ENCODE data around the gene LGI4. TPM values are rescaled to one million over a fixed set of nuclear protein-coding genes. Genes with fewer than 3 reads are reported as not detected.

LGI4 gene
- total RNA-seq, 1 experiment from 2014 or later = 0.43 TPM

DNA sequence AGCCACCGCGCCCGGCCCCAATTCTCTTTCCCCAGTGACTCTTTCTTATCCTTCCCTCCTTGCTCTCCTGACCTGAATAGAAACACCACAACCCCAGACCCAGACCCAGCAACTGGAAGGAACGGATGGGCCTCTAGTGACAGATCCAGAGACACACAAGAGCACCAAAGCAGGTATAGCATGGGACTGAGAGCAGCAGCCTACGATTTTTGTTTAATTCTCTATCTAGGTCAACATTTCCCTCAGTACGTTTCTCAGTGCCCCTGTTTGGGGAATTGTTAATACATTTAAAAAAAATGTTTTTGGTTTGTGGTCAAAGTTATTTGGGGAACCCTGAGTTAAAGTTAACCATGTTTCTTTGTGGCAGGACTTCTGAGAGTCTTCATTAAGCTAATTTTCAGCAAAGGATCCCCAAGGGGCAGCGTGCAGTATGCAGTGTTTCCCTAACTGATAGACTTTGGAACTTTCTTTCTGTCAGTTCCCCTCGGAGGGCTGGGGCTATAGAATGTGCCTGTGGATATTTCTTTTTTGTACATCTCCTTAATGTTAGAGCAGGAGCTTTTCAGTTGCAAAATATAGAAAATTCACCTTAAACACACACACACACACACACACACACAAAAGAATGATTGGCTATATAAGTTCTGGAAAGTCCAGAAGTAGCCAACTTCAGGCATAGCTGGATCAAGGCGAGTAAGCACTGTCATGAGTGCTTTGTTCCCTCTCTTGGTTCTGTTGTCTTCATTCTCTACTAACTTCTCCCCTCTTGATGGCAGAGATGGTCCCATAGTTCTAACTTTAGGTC lies 26.0 kb upstream of the LGI4 start:
- ChIA-PET CTCF (no interaction called here), POLR2A (no interaction called here)
- Histone ChIP-seq H3K27me3 (replicated peaks; ENCODE audit: control insufficient read depth, insufficient read depth, low read length) (no peaks in the 10 kb centered on the region), H3K36me3 (ENCODE audit: control insufficient read depth, insufficient read depth, low read length) (no peaks in the 10 kb centered on the region), H3K4me3 (ENCODE audit: low read depth, low read length) (no peak overlapping the region), H3K4me1 (no peaks in the 10 kb centered on the region), H3K9me3 (peaks cover 22% of the 10 kb centered on the region)
- TF ChIP-seq, protein P1, sequence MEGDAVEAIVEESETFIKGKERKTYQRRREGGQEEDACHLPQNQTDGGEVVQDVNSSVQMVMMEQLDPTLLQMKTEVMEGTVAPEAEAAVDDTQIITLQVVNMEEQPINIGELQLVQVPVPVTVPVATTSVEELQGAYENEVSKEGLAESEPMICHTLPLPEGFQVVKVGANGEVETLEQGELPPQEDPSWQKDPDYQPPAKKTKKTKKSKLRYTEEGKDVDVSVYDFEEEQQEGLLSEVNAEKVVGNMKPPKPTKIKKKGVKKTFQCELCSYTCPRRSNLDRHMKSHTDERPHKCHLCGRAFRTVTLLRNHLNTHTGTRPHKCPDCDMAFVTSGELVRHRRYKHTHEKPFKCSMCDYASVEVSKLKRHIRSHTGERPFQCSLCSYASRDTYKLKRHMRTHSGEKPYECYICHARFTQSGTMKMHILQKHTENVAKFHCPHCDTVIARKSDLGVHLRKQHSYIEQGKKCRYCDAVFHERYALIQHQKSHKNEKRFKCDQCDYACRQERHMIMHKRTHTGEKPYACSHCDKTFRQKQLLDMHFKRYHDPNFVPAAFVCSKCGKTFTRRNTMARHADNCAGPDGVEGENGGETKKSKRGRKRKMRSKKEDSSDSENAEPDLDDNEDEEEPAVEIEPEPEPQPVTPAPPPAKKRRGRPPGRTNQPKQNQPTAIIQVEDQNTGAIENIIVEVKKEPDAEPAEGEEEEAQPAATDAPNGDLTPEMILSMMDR (IDR thresholded peaks at IDR 0.05; ENCODE audit: insufficient read depth in 1 of 2, low read depth in 1 of 2, low read length in 1 of 2, severe bottlenecking in 1 of 2, unreplicated experiment in 1 of 2) = no peak
- peaks cover 6% of the 10 kb centered on the region for H3K36me3 Mint-ChIP-seq (ENCODE audit: insufficient read depth, unreplicated experiment)
- H3K4me3 Mint-ChIP-seq (ENCODE audit: unreplicated experiment) = no peak overlapping the region
- H3K9me3 Mint-ChIP-seq (ENCODE audit: unreplicated experiment) = peaks cover 12% of the 10 kb centered on the region
- BruUV-seq (replicated peaks) = no TSS peak
- DNase-seq = no peak
- peaks cover 4% of the 10 kb centered on the region for H3K27me3 Mint-ChIP-seq (ENCODE audit: insufficient read depth, unreplicated experiment)
- intact Hi-C loops (cut with micrococcal nuclease; ENCODE audit: unreplicated experiment) = no loop called here
- H3K4me1 Mint-ChIP-seq (ENCODE audit: low read depth, unreplicated experiment) = no peaks in the 10 kb centered on the region
- H3K27ac Mint-ChIP-seq (ENCODE audit: unreplicated experiment) = no peak overlapping the region

DNA sequence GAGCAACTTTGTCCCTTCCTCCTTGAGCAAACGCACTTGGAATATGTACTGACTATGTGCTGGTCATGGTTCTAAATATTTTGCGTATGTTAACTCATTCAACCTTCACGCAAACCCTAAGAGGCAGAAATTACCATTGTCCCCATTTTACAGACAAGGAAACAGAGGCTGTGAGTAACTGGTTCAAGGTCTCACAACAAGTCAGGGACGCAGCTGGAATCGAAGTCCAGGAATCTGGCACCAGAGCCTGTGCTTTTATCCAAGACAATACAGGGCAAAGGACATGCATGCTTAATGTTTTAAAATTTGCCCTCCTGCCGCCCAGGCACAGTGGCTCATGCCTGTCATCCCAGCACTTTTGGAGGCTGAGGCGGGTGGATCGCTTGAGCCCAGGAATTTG lies 24.7 kb upstream of the LGI4 start:
- Mint-ChIP-seq H3K4me3 (ENCODE audit: unreplicated experiment) (no peak overlapping the region), H3K9me3 (ENCODE audit: unreplicated experiment) (peaks cover 3% of the 10 kb centered on the region), H3K27me3 (ENCODE audit: insufficient read depth, unreplicated experiment) (peaks cover 9% of the 10 kb centered on the region), H3K27ac (ENCODE audit: unreplicated experiment) (no peak overlapping the region), H3K36me3 (ENCODE audit: insufficient read depth, unreplicated experiment) (peaks cover 5% of the 10 kb centered on the region), H3K4me1 (ENCODE audit: low read depth, unreplicated experiment) (peaks cover 6% of the 10 kb centered on the region)
- Histone ChIP-seq H3K27me3 (replicated peaks; ENCODE audit: control insufficient read depth, insufficient read depth, low read length) (no peaks in the 10 kb centered on the region), H3K9me3 (peaks cover 11% of the 10 kb centered on the region; the same call in 1 of the 2 replicates), H3K4me3 (ENCODE audit: low read depth, low read length) (no peak overlapping the region), H3K4me1 (0 out of 2 replicates have a peak, but pooled peaks cover 8% of the 10 kb centered on the region), H3K36me3 (ENCODE audit: control insufficient read depth, insufficient read depth, low read length) (no peaks in the 10 kb centered on the region)
- intact Hi-C loops (cut with micrococcal nuclease; ENCODE audit: unreplicated experiment) = no loop called here
- no peak for DNase-seq
- TF ChIP-seq, protein P1 (IDR thresholded peaks at IDR 0.05; ENCODE audit: insufficient read depth in 1 of 2, low read depth in 1 of 2, low read length in 1 of 2, severe bottlenecking in 1 of 2, unreplicated experiment in 1 of 2) = no peak
- BruUV-seq (replicated peaks) = no TSS peak
- ChIA-PET POLR2A (no interaction called here), CTCF (no interaction called here)

DNA sequence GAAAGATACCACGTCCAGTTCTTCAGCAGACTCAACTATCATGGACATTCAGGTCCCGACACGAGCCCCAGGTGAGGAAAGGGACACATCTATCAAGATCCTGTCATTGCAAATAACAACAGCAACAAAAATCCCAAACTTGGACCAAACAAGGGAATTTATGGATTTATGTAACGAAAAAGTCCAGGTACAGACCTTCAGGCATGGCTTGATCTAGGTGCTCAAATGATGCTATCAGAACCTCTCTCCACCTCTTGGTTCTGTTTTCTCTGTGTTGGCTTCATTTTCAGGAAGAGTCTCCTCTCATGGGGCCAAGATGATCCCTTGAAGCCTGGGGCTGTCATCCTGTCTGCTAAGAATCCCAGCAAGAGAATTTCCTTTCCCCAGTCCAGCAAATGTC lies 22.6 kb upstream of the LGI4 start:
- peaks cover 7% of the 10 kb centered on the region for H3K36me3 Mint-ChIP-seq (ENCODE audit: insufficient read depth, unreplicated experiment)
- H3K4me1 Mint-ChIP-seq (ENCODE audit: low read depth, unreplicated experiment) = peaks cover 9% of the 10 kb centered on the region

More for the DNA sequence above, 22.6 kb upstream of the LGI4 start:
- Histone ChIP-seq H3K4me1 (peaks cover 11% of the 10 kb centered on the region; the same call in 1 of the 2 replicates), H3K36me3 (ENCODE audit: control insufficient read depth, insufficient read depth, low read length) (no peaks in the 10 kb centered on the region), H3K4me3 (ENCODE audit: low read depth, low read length) (no peak overlapping the region), H3K27me3 (replicated peaks; ENCODE audit: control insufficient read depth, insufficient read depth, low read length) (no peaks in the 10 kb centered on the region), H3K9me3 (peaks cover 4% of the 10 kb centered on the region; the same call in 1 of the 2 replicates)
- TF ChIP-seq, protein P1 (IDR thresholded peaks at IDR 0.05; ENCODE audit: insufficient read depth in 1 of 2, low read depth in 1 of 2, low read length in 1 of 2, severe bottlenecking in 1 of 2, unreplicated experiment in 1 of 2) = no peak
- no peak overlapping the region for H3K27ac Mint-ChIP-seq (ENCODE audit: unreplicated experiment)
- ChIA-PET POLR2A (no interaction called here), CTCF (no interaction called here)
- H3K9me3 Mint-ChIP-seq (ENCODE audit: unreplicated experiment) = no peaks in the 10 kb centered on the region
- DNase-seq = no peak
- intact Hi-C loops (cut with micrococcal nuclease; ENCODE audit: unreplicated experiment) = no loop called here
- no peak overlapping the region for H3K4me3 Mint-ChIP-seq (ENCODE audit: unreplicated experiment)
- BruUV-seq (replicated peaks) = no TSS peak
- H3K27me3 Mint-ChIP-seq (ENCODE audit: insufficient read depth, unreplicated experiment) = peaks cover 14% of the 10 kb centered on the region

Measured in Caco-2 (cell line).